AG08396 (cell line): Measurements from ENCODE around the gene NOSIP.

Experiments used
- DNase-seq: peaks from one replicate; pipeline ENCODE4 v3.0.0; 2012; ENCODE audit warnings: low spot score, mixed read lengths

The NOSIP gene

DNA sequence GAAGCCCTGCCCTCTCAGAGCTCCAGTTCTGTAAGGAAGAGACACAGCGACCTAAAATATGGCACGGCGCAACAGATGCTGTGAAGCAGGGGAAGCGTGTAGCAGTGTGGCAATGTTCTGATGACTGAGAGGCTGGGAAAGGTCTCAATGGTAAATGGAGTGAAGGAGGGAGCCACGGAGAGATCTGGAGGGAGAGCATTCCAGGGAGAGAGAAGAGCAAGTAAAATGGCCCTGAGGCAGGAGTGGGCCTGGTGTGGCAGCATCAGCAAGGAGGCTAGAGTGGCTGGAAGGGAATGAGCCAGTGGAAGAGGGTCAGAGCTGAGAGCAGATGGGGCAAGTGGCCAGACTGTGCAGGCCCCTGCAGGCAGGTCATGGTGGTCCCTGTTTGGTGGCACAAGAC lies 36.2 kb downstream of the NOSIP start:
- DNase-seq = no peak

DNA sequence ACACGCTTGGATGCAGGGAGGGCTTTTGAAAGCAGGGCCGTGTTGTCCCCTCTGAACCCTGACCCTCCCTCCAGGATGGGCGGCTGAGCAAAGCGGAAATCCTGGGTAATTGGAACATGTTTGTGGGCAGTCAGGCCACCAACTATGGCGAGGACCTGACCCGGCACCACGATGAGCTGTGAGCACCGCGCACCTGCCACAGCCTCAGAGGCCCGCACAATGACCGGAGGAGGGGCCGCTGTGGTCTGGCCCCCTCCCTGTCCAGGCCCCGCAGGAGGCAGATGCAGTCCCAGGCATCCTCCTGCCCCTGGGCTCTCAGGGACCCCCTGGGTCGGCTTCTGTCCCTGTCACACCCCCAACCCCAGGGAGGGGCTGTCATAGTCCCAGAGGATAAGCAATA lies 37.3 kb downstream of the NOSIP start:
- DNase-seq = no peak

DNA sequence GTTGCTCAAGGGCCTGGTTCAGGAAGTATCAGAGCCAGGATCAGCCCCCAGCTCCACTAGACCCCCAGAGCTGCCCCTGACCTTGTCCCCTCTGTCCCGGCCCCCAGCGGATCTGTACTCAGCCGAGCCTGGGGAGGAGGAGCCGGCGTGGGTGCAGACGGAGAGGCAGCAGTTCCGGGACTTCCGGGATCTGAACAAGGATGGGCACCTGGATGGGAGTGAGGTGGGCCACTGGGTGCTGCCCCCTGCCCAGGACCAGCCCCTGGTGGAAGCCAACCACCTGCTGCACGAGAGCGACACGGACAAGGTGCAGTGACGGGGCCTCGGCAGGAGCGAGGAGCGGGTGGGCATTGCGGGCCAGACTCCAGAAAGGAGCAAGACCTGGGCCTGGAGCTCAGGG lies 37.9 kb downstream of the NOSIP start:
- DNase-seq = no peak

GRCh38 chr19:49541914-49542313 lies 38.4 kb downstream of the NOSIP start:
- no peak for DNase-seq

GRCh38 chr19:49539192-49539952 lies 41.0 kb downstream of the NOSIP start:
- no peak for DNase-seq

DNA sequence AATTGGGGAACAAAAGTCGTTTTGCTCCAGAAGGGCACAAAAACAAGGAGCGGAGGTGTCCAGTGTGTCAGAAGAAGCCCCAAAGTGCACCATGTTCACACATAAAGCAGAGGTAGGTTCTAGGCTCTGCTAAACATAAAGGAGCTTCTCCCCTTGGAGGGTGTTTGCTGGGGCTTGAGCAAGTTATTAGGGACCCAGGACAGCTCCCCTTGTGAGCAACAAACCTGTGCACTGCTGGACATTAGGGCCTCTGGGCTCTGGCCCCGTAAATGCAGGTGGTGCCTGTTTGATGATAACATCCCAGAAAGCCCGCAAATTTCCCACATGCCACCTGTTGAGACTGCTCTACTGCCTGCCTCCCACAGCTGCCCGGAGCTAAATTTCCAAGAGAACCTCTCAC lies 41.7 kb downstream of the NOSIP start:
- no peak for DNase-seq

DNA sequence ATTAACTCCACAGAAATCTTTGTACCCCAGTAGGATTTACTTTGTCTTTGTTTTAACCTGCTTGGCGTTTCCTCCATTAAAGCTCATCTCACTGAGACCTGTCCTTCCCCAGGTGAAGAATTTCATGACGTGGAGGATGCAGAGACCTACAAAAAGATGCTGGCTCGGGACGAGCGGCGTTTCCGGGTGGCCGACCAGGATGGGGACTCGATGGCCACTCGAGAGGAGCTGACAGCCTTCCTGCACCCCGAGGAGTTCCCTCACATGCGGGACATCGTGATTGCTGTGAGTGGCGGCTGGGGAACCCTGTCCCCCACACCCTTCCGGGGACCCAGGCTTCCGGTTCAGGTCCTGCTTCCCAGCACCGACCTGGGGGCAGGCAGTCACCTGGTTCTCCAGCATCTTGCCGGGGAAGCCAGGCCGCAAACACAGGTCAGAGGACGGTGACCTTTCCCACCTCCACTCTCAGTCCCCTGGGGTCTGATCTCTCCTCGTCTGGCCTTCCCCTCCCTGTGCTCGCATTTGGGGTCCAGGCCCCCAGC lies 43.4 kb downstream of the NOSIP start:
- no peak for DNase-seq

GRCh38 chr19:49534632-49535385 lies 45.5 kb downstream of the NOSIP start:
- DNase-seq = no peak

- DNase-seq = peak; percentile 73
Measured at GRCh38 chr19:49533551-49534488, 46.5 kb downstream of the NOSIP start.

- no peak for DNase-seq
Measured at GRCh38 chr19:49530708-49531107, 49.6 kb downstream of the NOSIP start.

DNA sequence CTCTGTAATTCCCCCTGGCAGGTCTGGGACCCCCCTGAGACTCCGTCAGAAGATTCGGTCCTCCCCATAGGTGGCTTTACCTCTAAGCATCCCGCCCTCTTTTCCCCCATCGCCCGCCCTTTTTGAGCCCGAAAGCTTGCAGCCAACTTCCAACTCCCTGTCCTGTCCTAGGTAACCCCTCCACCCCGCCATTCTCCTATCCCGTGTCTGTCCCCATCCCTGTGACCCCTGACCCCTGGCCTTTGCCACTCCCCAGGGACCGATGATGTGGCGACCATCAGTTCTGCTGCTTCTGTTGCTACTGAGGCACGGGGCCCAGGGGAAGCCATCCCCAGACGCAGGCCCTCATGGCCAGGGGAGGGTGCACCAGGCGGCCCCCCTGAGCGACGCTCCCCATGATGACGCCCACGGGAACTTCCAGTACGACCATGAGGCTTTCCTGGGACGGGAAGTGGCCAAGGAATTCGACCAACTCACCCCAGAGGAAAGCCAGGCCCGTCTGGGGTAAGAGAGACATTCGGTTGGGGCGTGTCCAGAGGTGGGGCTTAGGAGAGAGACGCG lies 52.1 kb downstream of the NOSIP start:
- peak; percentile 54 for DNase-seq

DNA sequence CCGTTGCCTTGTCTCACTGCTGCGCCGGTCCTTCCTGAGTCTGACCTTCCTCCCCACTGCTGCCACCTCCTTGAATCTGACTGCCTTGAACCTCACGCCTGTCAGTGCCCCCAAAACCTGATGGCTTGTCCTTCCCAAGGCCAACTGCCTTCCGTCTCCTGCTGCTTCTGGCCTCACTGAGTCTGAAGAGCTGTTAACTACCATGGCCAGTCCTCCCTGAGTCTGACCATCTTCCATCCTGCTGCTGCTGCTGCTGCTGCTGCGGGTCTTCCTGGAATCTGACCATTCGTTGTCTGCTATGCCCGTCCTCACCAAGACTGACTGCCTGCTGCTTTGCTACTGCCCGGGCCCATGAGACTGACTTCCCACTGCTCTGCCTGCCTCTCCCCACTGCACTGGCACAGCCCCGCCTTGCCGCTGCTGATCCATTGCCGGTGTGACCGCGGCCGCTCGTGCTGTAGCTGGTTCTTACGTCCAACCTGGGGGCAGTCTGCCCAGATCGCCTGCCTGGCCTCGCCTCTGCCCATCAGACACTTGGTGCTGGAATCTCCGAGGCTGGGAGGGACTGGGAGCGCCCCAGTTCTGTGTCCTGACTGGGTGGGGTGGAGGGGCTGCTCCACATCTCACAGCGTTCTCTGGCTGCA lies 55.4 kb downstream of the NOSIP start:
- DNase-seq = no peak

- no peak for DNase-seq
Measured at GRCh38 chr19:49520705-49521319, 59.5 kb downstream of the NOSIP start.

GRCh38 chr19:49518033-49518432 lies 62.3 kb downstream of the NOSIP start:
- DNase-seq = no peak

- DNase-seq = no peak
Measured at GRCh38 chr19:49515767-49516166, 64.6 kb downstream of the NOSIP start.

- DNase-seq = no peak
Measured at GRCh38 chr19:49514151-49514550, 66.2 kb downstream of the NOSIP start.

DNA sequence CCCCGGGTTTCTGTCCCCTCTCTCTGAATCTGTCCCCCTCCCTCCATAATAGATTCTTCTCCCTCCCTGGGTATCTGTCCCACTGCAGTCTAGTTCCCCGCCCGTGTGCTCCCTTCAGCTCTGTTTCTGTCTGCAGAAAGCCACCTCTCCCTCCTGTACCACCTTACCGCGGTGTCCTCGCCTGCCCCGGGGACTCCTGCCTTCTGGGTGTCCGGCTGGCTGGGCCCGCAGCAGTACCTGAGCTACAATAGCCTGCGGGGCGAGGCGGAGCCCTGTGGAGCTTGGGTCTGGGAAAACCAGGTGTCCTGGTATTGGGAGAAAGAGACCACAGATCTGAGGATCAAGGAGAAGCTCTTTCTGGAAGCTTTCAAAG lies 66.6 kb downstream of the NOSIP start:
- DNase-seq = no peak

- DNase-seq = peak; percentile 64
Measured at GRCh38 chr19:49512970-49513745, 67.2 kb downstream of the NOSIP start.

DNA sequence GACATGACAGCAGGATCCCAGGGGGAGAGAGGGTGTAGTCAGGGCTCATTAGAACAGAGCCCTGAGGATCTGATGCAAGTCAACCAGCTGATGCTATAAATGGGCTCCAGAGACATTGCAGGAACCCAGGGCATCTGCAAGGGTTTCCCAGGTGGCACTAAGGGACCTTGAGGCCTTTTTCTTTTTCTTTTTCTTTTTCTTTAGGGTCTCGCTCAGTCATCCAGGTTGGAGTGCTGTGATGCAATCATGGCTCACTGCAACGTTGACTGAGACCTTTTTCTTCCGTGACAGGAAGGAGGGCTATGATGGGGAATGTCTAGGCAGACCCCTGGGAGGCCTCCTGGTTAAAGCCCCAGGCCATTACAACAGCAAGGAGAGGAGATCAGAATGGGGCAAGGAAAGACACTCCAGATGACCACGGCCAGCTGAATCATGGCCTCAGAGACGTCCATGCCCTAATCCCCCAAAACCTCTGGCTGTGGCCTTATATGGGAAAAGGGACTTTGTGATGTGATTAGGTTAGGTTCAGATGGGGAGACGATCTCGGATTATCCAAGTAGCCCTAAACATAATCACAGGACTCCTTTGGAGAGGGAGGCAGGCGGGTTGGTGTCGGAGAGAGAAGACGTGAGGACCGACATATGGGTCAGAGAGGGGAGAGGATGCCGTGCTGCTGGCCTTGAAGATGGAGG lies 72.4 kb downstream of the NOSIP start:
- DNase-seq = no peak
